Kidney (tissue), 14 donors: ENCODE results near the gene DLGAP1. TPM values are rescaled to one million over a fixed set of nuclear protein-coding genes. Genes with fewer than 3 reads are reported as not detected.

Source experiments
- DNase-seq, 5 donors: peaks; one replicate each; pipeline ENCODE4 v3.0.0-alpha.2; 2013 to 2020
- FAIRE-seq: peaks from 2 replicates; lab custom pipeline; 2012; peaks lifted over from hg19 to GRCh38; lab: Jason Lieb, UNC
- H3K27ac ChIP-seq, 2 donors: one replicate each; pipeline ENCODE4 v1.7.0; 2013; ENCODE audit warnings: low read depth in 2 of 2, low read length in 2 of 2, inconsistent platforms in 1 of 2
- H3K27me3 ChIP-seq: one replicate; pipeline ENCODE4 v1.7.1; 2013; ENCODE audit warnings: low read length, inconsistent platforms; ENCODE audit not compliant: control insufficient read depth, insufficient read depth
- H3K36me3 ChIP-seq, 3 donors: one replicate each; pipeline versions ENCODE4 v1.7.0 to v1.7.1; 2013; ENCODE audit warnings: low read length in 3 of 3, control low read depth in 1 of 3, inconsistent platforms in 1 of 3; ENCODE audit not compliant: insufficient read depth in 3 of 3, control insufficient read depth in 2 of 3
- H3K4me1 ChIP-seq, 3 donors: one replicate each; pipeline versions ENCODE4 v1.7.0 to v1.7.1; 2013; ENCODE audit warnings: low read length in 3 of 3, inconsistent platforms in 1 of 3, low read depth in 1 of 3; ENCODE audit not compliant: control insufficient read depth in 2 of 3, insufficient read depth in 2 of 3
- H3K4me3 ChIP-seq, 3 donors: one replicate each; pipeline versions ENCODE4 v1.7.0 to v1.8.1; 2013; ENCODE audit warnings: low read length in 3 of 3, control low read depth in 1 of 3, inconsistent platforms in 1 of 3
- H3K9ac ChIP-seq, 3 donors: one replicate each; pipeline versions ENCODE4 v1.7.0 to v1.7.1; 2013; ENCODE audit warnings: low read length in 3 of 3, control low read depth in 1 of 3, inconsistent platforms in 1 of 3
- H3K9me3 ChIP-seq, 3 donors: one replicate each; pipeline versions ENCODE4 v1.7.0 to v1.7.1; 2013; ENCODE audit warnings: low read length in 3 of 3, control low read depth in 1 of 3, inconsistent platforms in 1 of 3; ENCODE audit not compliant: control insufficient read depth in 2 of 3, insufficient read depth in 1 of 3
- CTCF ChIP-seq: IDR thresholded peaks from 3 replicates; pipeline ENCODE4 v1.5.1; 2012; ENCODE audit warnings: mild to moderate bottlenecking, moderate library complexity, borderline replicate concordance; ENCODE audit not compliant: insufficient read depth; ENCODE audit errors: extremely low read depth
- intact Hi-C: fragments of 100-400 bp; cut with DNase I; formaldehyde crosslinking; loops from one replicate; pipeline ENCODE4 v1.11.1; 2022
- polyA plus RNA-seq: library from polyadenylated mRNA; stranded (reverse); fragments of 350-450 nt; fragmentation: Illumina TruSeq; extraction: RNeasy Lipid Tissue Mini Kit (QIAGEN cat#74804); gene quantifications from one replicate; pipeline ENCODE4 v1.2.3, GENCODE V29; 2014; ENCODE audit warnings: low read depth, low replicate concordance; ENCODE audit not compliant: insufficient read depth
- total RNA-seq: library from RNA; stranded (reverse); fragmentation: NEBNext Ultra II Directional; extraction: Animal tissue kit (Norgen Biotek cat#: 25700); gene quantifications from one replicate; pipeline ENCODE4 v1.2.1, GENCODE V29; 2021
- donor health status: control.
- donor health status: control.
- donor health status: control.
- donor health status: control.
- donor health status: control.
- donor health status: DM: yes; HTN: yes; CAD: no.
- donor health status: Normal renal cell carcinoma (clear cell type).

Gene DLGAP1
- total and polyA plus RNA-seq, 2 donors from 2014 or later: 1.2 to 32.8 TPM

- H3K9me3 ChIP-seq: no peaks in the 10 kb centered on the region
- no peak for FAIRE-seq
- DNase-seq: peak in 3 of 5 donors; percentile 30 to 82 (median 70)
- H3K9ac ChIP-seq: no peak overlapping the region
- TF ChIP-seq CTCF: no peak
- no peaks in the 10 kb centered on the region for H3K4me1 ChIP-seq
- no peaks in the 10 kb centered on the region for H3K36me3 ChIP-seq
- intact Hi-C loops: no loop called here
- H3K4me3 ChIP-seq: no peak overlapping the region
- no peaks in the 10 kb centered on the region for H3K27me3 ChIP-seq
- no peak overlapping the region for H3K27ac ChIP-seq
These were observed 875.4 kb downstream of the DLGAP1 start for GRCh38 chr18:3579701-3580100.

- no peak for FAIRE-seq
- H3K27me3 ChIP-seq: no peaks in the 10 kb centered on the region
- TF ChIP-seq CTCF: no peak
- no peaks in the 10 kb centered on the region for H3K4me1 ChIP-seq
- intact Hi-C loops: no loop called here
- no peak overlapping the region for H3K4me3 ChIP-seq
- H3K36me3 ChIP-seq: no peaks in the 10 kb centered on the region
- H3K27ac ChIP-seq: no peak overlapping the region
- no peak overlapping the region for H3K9ac ChIP-seq
- DNase-seq: no peak
- no peaks in the 10 kb centered on the region for H3K9me3 ChIP-seq
These were observed 876.5 kb downstream of the DLGAP1 start for GRCh38 chr18:3578621-3579020.

- intact Hi-C loops: no loop called here
- no peak for FAIRE-seq
These were observed 877.7 kb downstream of the DLGAP1 start for GRCh38 chr18:3577281-3577855.

More at GRCh38 chr18:3577281-3577855, 877.7 kb downstream of the DLGAP1 start:
- no peak for TF ChIP-seq CTCF
- Histone ChIP-seq H3K4me1 (no peaks in the 10 kb centered on the region), H3K27me3 (no peaks in the 10 kb centered on the region), H3K4me3 (no peak overlapping the region), H3K36me3 (no peaks in the 10 kb centered on the region), H3K9me3 (no peaks in the 10 kb centered on the region), H3K9ac (no peak overlapping the region), H3K27ac (no peak overlapping the region)
- no peak for DNase-seq
